WERI-Rb-1 (cell line): ENCODE measurements around the gene FAIM2.

Experiments
- DNase-seq: peaks from one replicate; pipeline ENCODE4 v3.0.0-alpha.2; 2020
- H3K27ac ChIP-seq: fragments of 250-450 bp; sonication (Bioruptor Pico); 2 replicates; pipeline ENCODE4 v1.5.1; 2020; ENCODE audit warnings: mild to moderate bottlenecking, moderate library complexity
- H3K27me3 ChIP-seq: fragments of 250-450 bp; sonication (Bioruptor Pico); 2 replicates; pipeline ENCODE4 v1.5.1; 2021; ENCODE audit warnings: mild to moderate bottlenecking, low read depth, moderate library complexity; ENCODE audit not compliant: insufficient read depth, severe bottlenecking
- H3K36me3 ChIP-seq: fragments of 250-450 bp; sonication (Bioruptor Pico); 2 replicates; pipeline ENCODE4 v1.5.1; 2020; ENCODE audit warnings: mild to moderate bottlenecking, moderate library complexity
- H3K4me3 ChIP-seq: 2 replicates; pipeline ENCODE4 v1.5.1; 2011; ENCODE audit warnings: low read depth, mild to moderate bottlenecking, control low read depth, low read length
- H3K9me3 ChIP-seq: fragments of 250-450 bp; sonication (Bioruptor Pico); 2 replicates; pipeline ENCODE4 v1.5.1; 2021; ENCODE audit warnings: mild to moderate bottlenecking, moderate library complexity; ENCODE audit not compliant: severe bottlenecking
- CTCF ChIP-seq: IDR thresholded peaks from 2 replicates; pipeline ENCODE4 v1.5.1; 2011; ENCODE audit warnings: low read depth, mild to moderate bottlenecking, control low read depth, inconsistent platforms, low read length

The FAIM2 gene

GRCh38 chr12:49936925-49937324 is 33.2 kb upstream of the FAIM2 start:
- Histone ChIP-seq H3K4me3 (no peak overlapping the region), H3K27ac (no peak overlapping the region), H3K27me3 (no peaks in the 10 kb centered on the region), H3K9me3 (no peaks in the 10 kb centered on the region), H3K36me3 (no peaks in the 10 kb centered on the region)
- DNase-seq: no peak
- no peak for TF ChIP-seq CTCF

- H3K27me3 ChIP-seq: no peaks in the 10 kb centered on the region
- DNase-seq: no peak
- no peaks in the 10 kb centered on the region for H3K9me3 ChIP-seq
- no peaks in the 10 kb centered on the region for H3K36me3 ChIP-seq
- no peak for TF ChIP-seq CTCF
- no peak overlapping the region for H3K27ac ChIP-seq
- H3K4me3 ChIP-seq: no peak overlapping the region
Observed at GRCh38 chr12:49934505-49934904, 30.8 kb upstream of the FAIM2 start.

GRCh38 chr12:49933796-49934195 is 30.1 kb upstream of the FAIM2 start:
- Histone ChIP-seq H3K36me3 (no peaks in the 10 kb centered on the region), H3K27ac (no peak overlapping the region), H3K9me3 (no peaks in the 10 kb centered on the region), H3K4me3 (no peak overlapping the region), H3K27me3 (no peaks in the 10 kb centered on the region)
- no peak for DNase-seq
- no peak for TF ChIP-seq CTCF

GRCh38 chr12:49932533-49933130 is 28.9 kb upstream of the FAIM2 start:
- TF ChIP-seq CTCF: no peak
- H3K27me3 ChIP-seq: no peaks in the 10 kb centered on the region
- DNase-seq: no peak

GRCh38 chr12:49932023-49932422 is 28.3 kb upstream of the FAIM2 start:
- Histone ChIP-seq H3K36me3 (no peaks in the 10 kb centered on the region), H3K9me3 (no peaks in the 10 kb centered on the region), H3K27me3 (no peaks in the 10 kb centered on the region), H3K27ac (no peak overlapping the region), H3K4me3 (no peak overlapping the region)
- no peak for TF ChIP-seq CTCF
- no peak for DNase-seq

More at GRCh38 chr12:49932533-49933130, 28.9 kb upstream of the FAIM2 start:
- no peak overlapping the region for H3K4me3 ChIP-seq
- H3K36me3 ChIP-seq: no peaks in the 10 kb centered on the region
- no peak overlapping the region for H3K27ac ChIP-seq
- no peaks in the 10 kb centered on the region for H3K9me3 ChIP-seq
